Memory B cell (primary cell): Measurements from ENCODE around the gene PRKAR2B.
A peak's percentile ranks its signal among the peaks of the same experiment; 100 is the strongest.
"Not testable (repeated sequence)": the region's sequence is repeated elsewhere in the genome, so short reads cannot be mapped to it uniquely, and the experiment has no call there.

Experiments
- ATAC-seq: fragments of 150-1000 bp; cut with Tn5 transposase; 2 replicates; pipeline ENCODE4 v1.10.0; 2021; ENCODE audit warnings: low read depth, mild to moderate bottlenecking, moderate library complexity
- DNase-seq, 2 donors: peaks; one replicate each; pipeline ENCODE4 v3.0.0; 2022; ENCODE audit warnings: low spot score in 2 of 2
- H3K27ac Mint-ChIP-seq: one replicate; pipeline ENCODE4 v1.8.0; 2022; ENCODE audit warnings: mild to moderate bottlenecking, moderate library complexity, mixed read lengths
- H3K27me3 Mint-ChIP-seq: one replicate; pipeline ENCODE4 v1.8.0; 2022; ENCODE audit warnings: mixed read lengths
- H3K36me3 Mint-ChIP-seq: one replicate; pipeline ENCODE4 v1.8.0; 2022; ENCODE audit warnings: mild to moderate bottlenecking, mixed read lengths
- H3K4me1 Mint-ChIP-seq: one replicate; pipeline ENCODE4 v1.8.0; 2022; ENCODE audit warnings: mixed read lengths
- H3K4me3 Mint-ChIP-seq: one replicate; pipeline ENCODE4 v1.8.0; 2022; ENCODE audit warnings: mild to moderate bottlenecking, moderate library complexity, mixed read lengths
- H3K9me3 Mint-ChIP-seq: one replicate; pipeline ENCODE4 v1.8.0; 2022; ENCODE audit warnings: mixed read lengths

PRKAR2B gene

DNA sequence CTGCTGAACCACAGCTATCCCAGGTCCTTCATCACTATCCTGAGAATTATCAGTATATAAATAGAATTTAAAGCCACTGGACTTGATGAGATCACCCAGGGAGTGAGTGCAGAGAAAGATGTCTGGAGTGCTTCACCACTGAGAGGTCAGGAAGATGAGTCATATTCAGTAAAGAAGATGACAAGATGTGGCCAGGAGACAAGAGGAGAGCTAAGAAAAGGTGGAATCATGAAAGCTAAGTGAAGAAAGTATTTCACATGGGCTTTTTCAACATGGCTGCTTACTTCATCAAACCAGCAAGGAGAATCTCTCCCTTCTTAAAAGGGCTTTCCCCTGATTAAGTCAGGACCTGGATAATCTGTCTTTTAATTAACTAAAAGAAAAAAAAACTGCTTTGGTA, 9.1 kb upstream of the PRKAR2B start:
- peaks cover 4% of the 10 kb centered on the region for H3K9me3 Mint-ChIP-seq
- no peak for DNase-seq

DNA sequence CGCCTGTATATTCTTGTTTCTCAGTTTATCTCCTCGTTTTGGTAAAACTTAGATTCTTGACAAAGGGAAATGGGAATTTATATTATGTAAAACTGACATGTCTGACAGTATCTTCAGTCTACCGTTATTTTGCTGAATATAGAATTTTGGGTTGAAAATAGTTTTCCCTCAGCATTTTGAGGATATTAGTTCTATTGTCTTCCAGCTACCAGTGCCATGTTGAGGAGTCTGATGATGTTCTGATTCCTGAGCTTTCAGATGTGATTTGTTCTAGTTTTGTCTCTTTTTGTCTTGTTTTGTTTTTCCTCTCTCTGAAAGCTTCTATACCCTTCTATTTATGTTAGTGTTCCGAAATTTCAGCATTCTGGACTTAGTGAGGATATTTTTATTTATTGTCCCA, 8.0 kb upstream of the PRKAR2B start:
- Mint-ChIP-seq H3K4me1 (no peaks in the 10 kb centered on the region), H3K27ac (no peak overlapping the region), H3K36me3 (peaks cover 2% of the 10 kb centered on the region), H3K9me3 (peaks cover 4% of the 10 kb centered on the region), H3K27me3 (peaks cover 3% of the 10 kb centered on the region), H3K4me3 (no peak overlapping the region)
- ATAC-seq (no peak), DNase-seq (no peak)

More for the DNA sequence above, 9.1 kb upstream of the PRKAR2B start:
- H3K4me1 Mint-ChIP-seq: no peaks in the 10 kb centered on the region
- no peak overlapping the region for H3K27ac Mint-ChIP-seq
- no peak for ATAC-seq
- no peak overlapping the region for H3K4me3 Mint-ChIP-seq
- H3K36me3 Mint-ChIP-seq: peaks cover 2% of the 10 kb centered on the region
- peaks cover 3% of the 10 kb centered on the region for H3K27me3 Mint-ChIP-seq

DNA sequence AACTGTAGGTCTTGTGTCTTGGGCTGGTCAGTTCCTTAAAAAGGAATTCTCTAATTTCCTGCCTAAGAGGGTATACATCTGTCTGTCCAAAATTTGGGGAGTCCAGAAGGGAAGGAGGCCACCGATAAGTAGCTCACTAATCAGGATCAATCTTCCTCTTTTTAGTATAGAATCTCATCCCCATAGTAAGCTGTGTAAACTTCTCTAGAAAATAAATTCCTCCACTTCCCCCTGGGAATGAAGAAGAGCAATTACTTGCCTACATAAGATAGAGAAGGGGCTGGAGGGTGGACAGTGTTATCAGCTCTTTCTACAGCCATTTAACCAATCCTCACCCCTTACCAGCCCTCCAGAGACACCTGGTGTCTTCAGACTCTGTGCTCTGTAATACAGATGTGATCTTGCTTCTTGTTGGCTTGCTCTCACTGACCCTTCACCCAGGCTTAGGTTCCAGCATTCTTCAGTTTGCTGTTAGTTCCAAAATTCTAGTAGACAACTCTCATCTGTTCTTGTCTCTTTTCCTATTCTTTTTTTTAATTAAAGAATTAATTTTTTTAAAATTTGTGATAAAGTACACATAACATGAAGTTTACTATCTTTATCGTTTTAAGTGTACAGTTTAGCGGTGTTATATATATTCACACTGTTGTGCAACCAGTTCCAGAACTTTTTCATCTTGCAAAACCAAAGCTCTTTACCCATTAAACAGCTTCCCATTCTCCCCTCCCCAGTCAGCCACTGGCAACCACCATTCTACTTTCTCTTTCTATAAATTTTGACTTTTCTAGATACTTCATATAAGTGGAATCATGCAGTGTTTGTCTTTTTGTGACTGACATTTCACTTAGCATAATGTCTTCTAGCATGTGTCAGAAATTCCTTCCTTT, 6.5 kb upstream of the PRKAR2B start:
- no peak overlapping the region for H3K4me3 Mint-ChIP-seq
- peaks cover 4% of the 10 kb centered on the region for H3K9me3 Mint-ChIP-seq
- peaks cover 3% of the 10 kb centered on the region for H3K27me3 Mint-ChIP-seq
- DNase-seq (no peak), ATAC-seq (no peak)
- H3K27ac Mint-ChIP-seq: no peak overlapping the region
- no peaks in the 10 kb centered on the region for H3K4me1 Mint-ChIP-seq
- H3K36me3 Mint-ChIP-seq: peaks cover 2% of the 10 kb centered on the region

DNA sequence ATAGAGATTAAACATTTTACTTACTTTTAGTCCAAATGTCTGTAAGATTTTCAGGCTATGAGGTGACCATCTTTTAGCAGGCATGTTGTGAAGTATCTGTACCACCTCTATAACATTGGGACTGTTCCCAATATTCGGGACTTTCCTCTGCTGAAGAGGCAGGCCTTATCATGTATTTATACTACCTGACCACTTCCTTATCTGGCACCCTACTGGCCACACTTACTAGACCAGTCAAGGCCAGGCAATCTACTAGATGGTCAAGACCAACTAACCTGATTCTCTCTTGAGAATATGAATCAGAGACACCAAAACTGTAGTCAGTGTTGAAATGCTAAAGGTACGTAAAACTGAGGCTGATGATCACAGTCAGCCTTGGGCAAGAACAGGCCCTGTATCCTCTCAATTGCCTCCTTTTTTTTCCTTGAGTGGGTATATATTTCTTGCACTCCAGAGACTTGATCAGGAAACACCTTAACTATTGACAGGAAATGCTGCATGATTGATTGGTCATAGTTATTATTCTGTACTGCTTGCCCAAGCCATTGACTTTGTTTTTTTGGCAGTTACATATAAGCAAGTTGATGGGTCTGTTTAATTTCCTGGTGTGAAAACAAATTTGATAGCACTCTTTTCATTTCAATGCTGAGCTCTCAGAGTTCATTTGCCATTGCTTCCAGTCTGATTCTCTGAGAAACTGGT, 5.2 kb upstream of the PRKAR2B start:
- Mint-ChIP-seq H3K9me3 (peaks cover 4% of the 10 kb centered on the region), H3K36me3 (peaks cover 2% of the 10 kb centered on the region), H3K27ac (no peak overlapping the region), H3K4me1 (peaks cover 3% of the 10 kb centered on the region), H3K4me3 (no peak overlapping the region), H3K27me3 (peaks cover 2% of the 10 kb centered on the region)
- DNase-seq (no peak), ATAC-seq (no peak)

DNA sequence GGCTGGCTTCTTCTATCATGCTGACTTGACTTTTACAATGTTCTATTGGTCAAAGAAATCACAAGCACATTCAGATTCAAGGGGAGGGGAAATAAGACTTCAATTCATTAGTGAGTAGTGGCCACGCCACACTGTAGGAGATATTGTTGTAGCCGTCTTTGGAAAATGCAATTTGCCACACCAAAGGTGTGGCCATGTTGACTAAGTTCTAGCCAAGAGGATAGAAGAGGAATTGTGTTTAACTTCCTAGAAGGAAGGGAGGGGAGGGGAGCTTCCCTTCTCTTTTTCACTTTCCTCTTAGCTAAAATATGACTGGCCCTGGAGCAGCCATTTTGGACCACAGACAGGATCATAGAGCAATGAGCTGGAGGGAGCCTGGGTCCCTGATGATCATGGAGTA, 3.4 kb upstream of the PRKAR2B start:
- peaks cover 7% of the 10 kb centered on the region for H3K27me3 Mint-ChIP-seq
- ATAC-seq (no peak), DNase-seq (no peak)
- H3K36me3 Mint-ChIP-seq: peaks cover 2% of the 10 kb centered on the region
- no peak overlapping the region for H3K27ac Mint-ChIP-seq
- no peak overlapping the region for H3K4me3 Mint-ChIP-seq
- H3K4me1 Mint-ChIP-seq: peaks cover 8% of the 10 kb centered on the region
- peaks cover 4% of the 10 kb centered on the region for H3K9me3 Mint-ChIP-seq

DNA sequence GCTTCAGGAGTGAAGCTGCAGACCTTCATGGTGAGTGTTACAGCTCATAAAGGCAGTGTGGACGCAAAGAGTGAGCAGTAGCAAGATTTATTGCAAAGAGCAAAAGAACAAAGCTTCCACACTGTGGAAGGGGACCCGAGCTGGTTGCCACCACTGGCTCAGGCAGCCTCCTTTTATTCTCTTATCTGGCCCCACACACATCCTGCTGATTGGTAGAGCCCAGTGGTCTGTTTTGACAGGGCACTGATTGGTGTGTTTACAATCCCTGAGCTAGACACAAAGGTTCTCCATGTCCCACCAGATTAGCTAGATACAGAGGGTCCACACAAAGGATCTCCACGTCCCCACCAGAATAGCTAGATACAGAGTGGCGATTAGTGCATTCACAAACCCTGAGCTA, 2.7 kb upstream of the PRKAR2B start:
- H3K4me1 Mint-ChIP-seq, H3K36me3 Mint-ChIP-seq, ATAC-seq, H3K4me3 Mint-ChIP-seq, H3K9me3 Mint-ChIP-seq, H3K27ac Mint-ChIP-seq, DNase-seq, H3K27me3 Mint-ChIP-seq: not testable (repeated sequence)

DNA sequence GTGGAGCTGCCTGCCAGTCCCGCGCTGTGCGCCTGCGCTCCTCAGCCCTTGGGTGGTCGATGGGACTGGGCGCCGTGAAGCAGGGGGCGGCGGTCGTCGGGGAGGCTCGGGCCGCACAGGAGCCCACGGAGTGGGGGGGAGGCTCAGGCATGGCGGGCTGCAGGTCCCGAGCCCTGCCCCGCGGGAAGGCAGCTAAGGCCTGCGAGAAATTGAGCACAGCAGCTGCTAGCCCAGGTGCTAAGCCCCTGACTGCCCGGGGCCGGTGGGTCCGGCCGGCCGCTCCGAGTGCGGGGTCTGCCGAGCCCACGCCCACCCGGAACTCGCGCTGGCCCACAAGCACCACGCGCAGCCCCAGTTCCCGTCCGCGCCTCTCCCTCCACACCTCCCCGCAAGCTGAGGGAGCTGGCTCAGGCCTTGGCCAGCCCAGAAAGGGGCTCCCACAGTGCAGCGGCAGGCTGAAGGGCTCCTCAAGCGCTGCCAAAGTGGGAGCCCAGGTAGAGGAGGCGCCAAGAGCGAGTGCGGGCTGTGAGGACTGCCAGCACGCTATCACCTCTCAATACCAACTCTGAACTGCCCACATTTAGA, 2.1 kb upstream of the PRKAR2B start:
- H3K4me3 Mint-ChIP-seq, H3K9me3 Mint-ChIP-seq, H3K27me3 Mint-ChIP-seq, H3K27ac Mint-ChIP-seq, ATAC-seq, H3K36me3 Mint-ChIP-seq, H3K4me1 Mint-ChIP-seq, DNase-seq: not testable (repeated sequence)

DNA sequence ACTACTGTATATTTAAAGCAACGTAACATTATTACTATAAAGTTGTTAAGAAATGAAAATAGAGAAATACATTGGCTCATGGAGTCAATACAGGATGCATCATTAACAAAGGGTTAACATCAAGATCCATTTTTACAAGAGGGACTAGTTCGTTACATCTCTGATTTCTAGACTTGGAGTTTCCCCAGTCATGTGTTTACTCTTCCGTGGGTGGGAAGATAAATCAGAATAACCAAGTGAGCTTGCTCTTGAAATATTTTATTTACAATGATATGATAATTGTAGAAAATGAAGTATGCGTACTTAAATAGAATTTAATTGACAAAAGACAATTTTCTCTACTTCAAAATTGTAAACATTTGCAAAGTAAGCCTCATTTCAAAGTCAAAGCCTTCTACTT, 1.0 kb upstream of the PRKAR2B start:
- Mint-ChIP-seq H3K4me1 (peaks cover 8% of the 10 kb centered on the region), H3K27ac (peak overlapping the region; percentile 4), H3K4me3 (no peak overlapping the region), H3K9me3 (no peaks in the 10 kb centered on the region), H3K27me3 (peaks cover 10% of the 10 kb centered on the region), H3K36me3 (no peaks in the 10 kb centered on the region)
- ATAC-seq (no peak), DNase-seq (no peak)

DNA sequence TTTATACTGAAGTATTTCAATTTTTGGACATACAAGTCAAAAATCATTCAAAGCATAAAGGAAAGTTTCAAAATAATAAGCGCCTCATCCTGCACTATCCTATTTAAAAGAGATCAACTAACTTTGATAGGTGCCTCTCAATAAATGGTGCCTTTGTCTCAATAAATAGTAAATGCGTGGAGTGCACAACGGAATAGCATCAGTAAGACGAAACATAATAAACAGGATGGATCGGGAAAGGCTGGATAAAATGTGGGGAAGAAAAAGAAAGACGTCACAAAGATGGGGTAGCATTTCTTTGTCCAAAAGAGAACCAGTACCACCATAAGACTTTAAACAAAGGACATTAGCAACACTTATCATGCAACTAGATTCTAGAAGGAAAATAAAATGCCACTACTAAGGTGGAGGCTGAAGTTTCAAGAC, 571 bp upstream of the PRKAR2B start:
- peaks cover 10% of the 10 kb centered on the region for H3K27me3 Mint-ChIP-seq
- no peaks in the 10 kb centered on the region for H3K9me3 Mint-ChIP-seq
- DNase-seq (no peak), ATAC-seq (no peak)
- H3K36me3 Mint-ChIP-seq: no peaks in the 10 kb centered on the region
- peak overlapping the region; percentile 4 for H3K27ac Mint-ChIP-seq
- H3K4me3 Mint-ChIP-seq: peak overlapping the region; percentile 78
- peaks cover 8% of the 10 kb centered on the region for H3K4me1 Mint-ChIP-seq

DNA sequence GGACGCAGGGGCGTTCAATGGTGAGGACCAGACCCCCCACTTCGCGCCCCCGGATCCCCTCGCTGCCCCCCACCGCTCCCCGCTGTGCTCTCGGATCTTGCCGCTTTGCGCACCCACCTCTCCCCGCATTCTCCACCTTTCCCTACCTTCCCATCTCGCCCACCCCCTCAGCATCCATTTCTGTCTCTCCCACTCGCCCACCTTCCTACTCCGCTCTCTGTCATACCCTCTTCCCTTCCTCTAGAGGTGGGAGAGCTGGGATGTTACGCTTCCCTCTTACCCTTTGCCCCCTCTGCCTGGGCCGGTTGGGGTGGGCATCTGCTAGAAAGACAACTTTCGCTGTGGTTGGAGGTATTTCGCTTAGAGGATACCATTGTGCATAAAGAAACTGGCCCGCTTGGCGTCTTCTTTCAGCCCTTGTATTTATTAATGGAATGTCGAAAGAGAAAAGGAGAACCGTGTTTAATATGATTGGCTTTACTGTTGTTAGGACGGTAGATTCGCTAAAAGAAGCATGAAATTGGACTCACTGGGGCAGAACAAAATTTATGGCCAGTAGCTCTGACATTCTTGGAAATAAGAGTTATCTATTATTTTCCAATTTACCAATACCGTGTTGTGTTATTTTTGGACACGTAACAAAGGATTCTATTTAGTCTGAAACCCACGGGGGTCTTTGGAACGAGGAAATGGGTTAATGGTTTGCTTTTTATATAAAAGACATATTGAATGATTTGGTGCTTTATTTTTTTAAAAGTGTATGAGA, 873 bp downstream of the PRKAR2B start:
- peaks cover 8% of the 10 kb centered on the region for H3K4me1 Mint-ChIP-seq

DNA sequence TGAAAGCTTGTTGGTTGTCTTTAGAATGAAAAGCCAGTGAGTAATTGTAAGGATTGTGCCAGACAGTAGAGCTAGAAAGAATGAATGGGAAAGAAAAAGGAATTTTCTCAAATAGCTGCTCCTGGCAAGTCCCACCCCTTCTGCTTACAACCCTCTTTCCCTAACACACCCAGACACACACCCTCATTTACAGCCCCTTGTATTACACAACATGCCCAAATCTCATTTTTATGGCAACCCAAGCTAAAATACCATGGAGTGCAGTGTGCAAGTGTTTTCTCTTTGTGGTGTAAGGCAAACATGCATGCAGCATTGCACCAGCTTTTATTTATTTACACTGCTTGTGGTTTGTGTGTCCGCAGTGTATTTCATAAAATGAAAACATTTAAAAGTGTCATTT, 1.5 kb downstream of the PRKAR2B start:
- peak overlapping the region; percentile 40 for H3K4me3 Mint-ChIP-seq
- H3K27ac Mint-ChIP-seq: no peak overlapping the region
- no peaks in the 10 kb centered on the region for H3K36me3 Mint-ChIP-seq
- no peak for ATAC-seq
- peaks cover 14% of the 10 kb centered on the region for H3K27me3 Mint-ChIP-seq
- no peak for DNase-seq
- H3K9me3 Mint-ChIP-seq: no peaks in the 10 kb centered on the region
- H3K4me1 Mint-ChIP-seq: peaks cover 8% of the 10 kb centered on the region

More for the DNA sequence above, 873 bp downstream of the PRKAR2B start:
- Mint-ChIP-seq H3K27me3 (peaks cover 12% of the 10 kb centered on the region), H3K36me3 (no peaks in the 10 kb centered on the region), H3K9me3 (no peaks in the 10 kb centered on the region), H3K4me3 (peak overlapping the region; percentile 94), H3K27ac (no peak overlapping the region)
- DNase-seq (peak in 1 of 2 donors; percentile 5), ATAC-seq (no peak)

DNA sequence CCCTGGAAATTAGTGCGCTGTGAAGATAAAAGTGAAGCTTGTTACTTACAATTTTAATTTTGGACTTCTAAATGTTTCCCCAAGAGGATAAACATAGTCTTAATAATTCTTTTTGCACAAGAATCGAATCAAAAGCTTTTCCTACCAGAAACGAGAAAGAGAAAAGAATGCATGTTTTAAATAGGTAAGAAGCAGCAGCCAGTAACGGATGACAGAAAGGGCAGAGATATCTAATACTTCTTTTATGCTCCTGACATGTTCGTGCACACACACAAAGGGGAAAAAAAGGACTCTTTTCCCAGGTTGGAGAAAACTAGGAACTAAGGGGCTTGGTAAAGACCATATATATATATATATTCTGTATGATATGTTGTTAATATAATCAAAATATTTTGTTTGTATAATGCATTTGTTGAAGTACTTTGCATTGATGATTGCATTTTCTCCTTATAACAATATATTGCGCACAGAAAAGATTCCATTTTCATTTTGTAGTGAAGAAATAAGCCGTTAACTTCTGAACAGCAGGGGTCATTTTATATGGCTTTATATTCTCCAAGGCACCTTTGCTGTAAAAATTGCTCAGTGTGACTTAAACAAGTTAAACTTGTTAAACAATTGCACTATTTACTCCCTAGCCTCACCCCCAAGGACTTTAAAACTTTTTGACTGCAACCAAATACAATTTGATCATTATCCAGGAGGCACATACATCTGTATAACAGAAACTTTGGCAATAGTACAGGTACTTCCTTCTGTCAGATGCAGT, 2.2 kb downstream of the PRKAR2B start:
- no peaks in the 10 kb centered on the region for H3K9me3 Mint-ChIP-seq
- ATAC-seq (no peak), DNase-seq (no peak)
- H3K27me3 Mint-ChIP-seq: peaks cover 14% of the 10 kb centered on the region
- H3K36me3 Mint-ChIP-seq: no peaks in the 10 kb centered on the region
- H3K4me3 Mint-ChIP-seq: no peak overlapping the region
- H3K27ac Mint-ChIP-seq: no peak overlapping the region
- peaks cover 8% of the 10 kb centered on the region for H3K4me1 Mint-ChIP-seq
